ENCODE data around the gene ZBTB7B.

DNA sequence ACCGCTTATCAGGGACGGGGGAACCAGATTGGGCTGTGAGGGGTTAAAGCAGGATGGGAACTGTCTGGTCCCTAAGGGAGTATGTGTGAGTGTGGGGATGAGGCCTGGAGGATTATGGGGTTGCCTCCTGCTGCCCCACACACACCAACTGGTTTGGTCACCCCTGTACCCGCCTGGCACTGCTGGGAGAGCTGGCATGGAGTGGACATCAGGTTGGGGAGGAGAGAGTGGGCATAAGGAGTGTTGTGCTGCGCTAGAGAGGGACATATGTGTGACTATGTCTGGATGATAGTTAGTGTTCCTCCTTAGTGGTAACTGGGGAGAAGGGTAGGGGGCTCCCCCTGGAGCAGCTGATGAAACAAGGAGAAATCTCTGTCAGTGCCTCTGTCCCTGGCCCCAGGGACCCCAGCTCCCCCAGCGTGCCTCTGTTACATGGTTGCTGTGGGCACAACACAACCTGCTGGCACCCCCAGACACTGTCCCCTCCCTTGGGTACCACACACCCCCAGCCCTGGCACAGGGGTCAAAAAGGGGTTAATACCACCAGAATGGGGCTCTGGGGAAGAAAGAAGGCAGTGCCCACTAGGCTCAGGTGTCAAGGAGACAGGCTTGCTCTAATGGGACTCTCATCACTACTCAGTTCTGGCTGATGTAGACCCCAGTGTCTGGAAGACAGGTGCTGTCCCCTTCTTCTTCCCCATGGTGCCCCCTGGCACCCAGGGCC, 1.9 kb downstream of the ZBTB7B start:
- TF ChIP-seq, protein P1, sequence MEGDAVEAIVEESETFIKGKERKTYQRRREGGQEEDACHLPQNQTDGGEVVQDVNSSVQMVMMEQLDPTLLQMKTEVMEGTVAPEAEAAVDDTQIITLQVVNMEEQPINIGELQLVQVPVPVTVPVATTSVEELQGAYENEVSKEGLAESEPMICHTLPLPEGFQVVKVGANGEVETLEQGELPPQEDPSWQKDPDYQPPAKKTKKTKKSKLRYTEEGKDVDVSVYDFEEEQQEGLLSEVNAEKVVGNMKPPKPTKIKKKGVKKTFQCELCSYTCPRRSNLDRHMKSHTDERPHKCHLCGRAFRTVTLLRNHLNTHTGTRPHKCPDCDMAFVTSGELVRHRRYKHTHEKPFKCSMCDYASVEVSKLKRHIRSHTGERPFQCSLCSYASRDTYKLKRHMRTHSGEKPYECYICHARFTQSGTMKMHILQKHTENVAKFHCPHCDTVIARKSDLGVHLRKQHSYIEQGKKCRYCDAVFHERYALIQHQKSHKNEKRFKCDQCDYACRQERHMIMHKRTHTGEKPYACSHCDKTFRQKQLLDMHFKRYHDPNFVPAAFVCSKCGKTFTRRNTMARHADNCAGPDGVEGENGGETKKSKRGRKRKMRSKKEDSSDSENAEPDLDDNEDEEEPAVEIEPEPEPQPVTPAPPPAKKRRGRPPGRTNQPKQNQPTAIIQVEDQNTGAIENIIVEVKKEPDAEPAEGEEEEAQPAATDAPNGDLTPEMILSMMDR (IDR thresholded peaks at IDR 0.05), result no peak
- TF ChIP-seq POLR2A (IDR thresholded peaks at IDR 0.05) (no peak), EP300 (IDR thresholded peaks at IDR 0.05) (no peak)

Measured in tibial nerve (tissue), 4 donors.